ENCODE data around the gene NELFB. TPM values are rescaled to one million over a fixed set of nuclear protein-coding genes. Genes with fewer than 3 reads are reported as not detected.

The NELFB gene
- total RNA-seq, 1 experiment from 2014 or later: 71.7 TPM

DNA sequence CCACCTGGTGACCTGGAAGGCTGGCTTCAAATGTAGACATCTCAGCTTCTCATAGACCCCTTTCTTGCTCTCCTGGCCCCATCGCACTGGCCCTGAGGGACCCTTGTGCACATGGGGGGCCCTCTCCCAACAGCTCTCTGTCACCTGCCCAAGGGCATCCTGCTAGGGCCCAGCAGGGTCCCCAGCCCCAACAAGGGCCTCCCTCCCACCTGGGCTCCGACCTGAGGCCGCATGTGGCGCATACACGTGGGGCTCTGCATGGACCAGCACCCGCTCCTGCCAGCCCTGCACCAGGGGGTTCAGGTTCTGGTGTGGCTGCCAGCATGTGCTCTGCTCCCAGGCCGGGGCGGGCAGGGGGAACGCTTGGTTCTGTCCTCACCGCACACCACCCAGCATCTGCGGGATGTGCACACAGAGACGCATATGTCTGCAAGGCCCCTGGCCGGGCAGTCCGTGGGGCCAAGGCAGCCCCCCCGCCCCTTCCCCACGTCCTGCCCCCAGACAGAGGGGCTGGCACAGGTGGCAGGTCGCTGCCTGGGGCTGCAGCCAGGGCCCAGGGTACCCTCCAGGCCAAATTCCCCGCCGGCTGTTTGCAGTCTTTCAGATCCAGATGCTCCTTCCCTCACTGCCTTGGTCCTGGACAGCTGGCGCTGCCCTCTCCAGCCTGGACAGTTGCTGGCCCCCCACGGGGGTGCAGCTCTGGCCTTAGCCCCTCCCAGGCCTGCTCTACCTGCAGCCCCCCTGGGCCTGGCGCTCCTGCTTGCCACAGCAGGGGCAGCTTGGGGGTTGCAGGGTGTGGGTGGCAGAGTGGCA lies 64.8 kb downstream of the NELFB start:
- Histone ChIP-seq H2BK12ac (ENCODE audit: insufficient read length, low read depth, low read length) (no peak overlapping the region), H3K4ac (ENCODE audit: low read depth, low read length) (no peak overlapping the region), H3K79me2 (ENCODE audit: insufficient read depth, low read length) (no peaks in the 10 kb centered on the region), H3T11ph (ENCODE audit: low read length) (no peak overlapping the region), H2BK20ac (ENCODE audit: low read depth, low read length, poor library complexity, severe bottlenecking) (no peak overlapping the region), H2BK15ac (ENCODE audit: low read depth, low read length) (no peak overlapping the region), H3K56ac (ENCODE audit: insufficient read length, low read depth, low read length) (no peak overlapping the region), H3K18ac (ENCODE audit: insufficient read length, low read depth, low read length) (no peak overlapping the region), H2BK120ac (ENCODE audit: low read depth, low read length, poor library complexity, severe bottlenecking) (no peak overlapping the region), H4K91ac (ENCODE audit: insufficient read length, low read depth, low read length) (no peak overlapping the region), H3K14ac (ENCODE audit: insufficient read depth, low read length) (peak overlapping the region; percentile 57; the same call in 1 of the 2 replicates), H4K8ac (replicated peaks; ENCODE audit: insufficient read length, low read depth, low read length) (no peak overlapping the region), H3K27ac (ENCODE audit: insufficient read length, low read depth, low read length) (no peak overlapping the region), H2AFZ (ENCODE audit: low read length) (no peak overlapping the region), H4K5ac (ENCODE audit: insufficient read length, low read depth, low read length) (no peak overlapping the region), H4K20me1 (ENCODE audit: control insufficient read depth, insufficient read depth, insufficient read length) (no peaks in the 10 kb centered on the region), H3K27me3 (ENCODE audit: insufficient read depth, low read length) (no peaks in the 10 kb centered on the region), H3K4me1 (ENCODE audit: insufficient read depth, low read length) (peaks cover 1% of the 10 kb centered on the region; the same call in 1 of the 2 replicates), H2AK5ac (ENCODE audit: insufficient read length, low read length) (no peak overlapping the region), H3K9ac (ENCODE audit: extremely low read depth, insufficient read length, low read length) (no peak overlapping the region), H3K23ac (ENCODE audit: insufficient read length, low read depth, low read length) (no peak overlapping the region), H3K4me2 (ENCODE audit: insufficient read depth, insufficient read length, low read length) (no peak overlapping the region), H3K79me1 (ENCODE audit: insufficient read depth, low read depth, low read length, poor library complexity, severe bottlenecking) (no peaks in the 10 kb centered on the region), H2BK5ac (ENCODE audit: insufficient read length, low read length) (no peak overlapping the region), H3K9me3 (ENCODE audit: control insufficient read depth, low read depth, low read length) (no peaks in the 10 kb centered on the region), H3K23me2 (ENCODE audit: insufficient read length, low read depth, low read length, poor library complexity, severe bottlenecking) (no peaks in the 10 kb centered on the region)
- peak; percentile 26 for DNase-seq
- H3K27me3 Mint-ChIP-seq (ENCODE audit: low read depth): peaks cover 3% of the 10 kb centered on the region
- H3K4me3 Mint-ChIP-seq: no peak overlapping the region
- WGBS (ENCODE audit: extremely low coverage, insufficient read length, low lambda C conversion rate): no CpG with 5 or more reads among the region's 22 CpGs
- TF ChIP-seq, protein P1, sequence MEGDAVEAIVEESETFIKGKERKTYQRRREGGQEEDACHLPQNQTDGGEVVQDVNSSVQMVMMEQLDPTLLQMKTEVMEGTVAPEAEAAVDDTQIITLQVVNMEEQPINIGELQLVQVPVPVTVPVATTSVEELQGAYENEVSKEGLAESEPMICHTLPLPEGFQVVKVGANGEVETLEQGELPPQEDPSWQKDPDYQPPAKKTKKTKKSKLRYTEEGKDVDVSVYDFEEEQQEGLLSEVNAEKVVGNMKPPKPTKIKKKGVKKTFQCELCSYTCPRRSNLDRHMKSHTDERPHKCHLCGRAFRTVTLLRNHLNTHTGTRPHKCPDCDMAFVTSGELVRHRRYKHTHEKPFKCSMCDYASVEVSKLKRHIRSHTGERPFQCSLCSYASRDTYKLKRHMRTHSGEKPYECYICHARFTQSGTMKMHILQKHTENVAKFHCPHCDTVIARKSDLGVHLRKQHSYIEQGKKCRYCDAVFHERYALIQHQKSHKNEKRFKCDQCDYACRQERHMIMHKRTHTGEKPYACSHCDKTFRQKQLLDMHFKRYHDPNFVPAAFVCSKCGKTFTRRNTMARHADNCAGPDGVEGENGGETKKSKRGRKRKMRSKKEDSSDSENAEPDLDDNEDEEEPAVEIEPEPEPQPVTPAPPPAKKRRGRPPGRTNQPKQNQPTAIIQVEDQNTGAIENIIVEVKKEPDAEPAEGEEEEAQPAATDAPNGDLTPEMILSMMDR (conservative IDR thresholded peaks at IDR 0.05): no peak
- H3K9me3 Mint-ChIP-seq: peaks cover 4 to 8% of the 10 kb centered on the region in 2 experiments; a peak in 3 of 5 replicates
- H3K27ac Mint-ChIP-seq: no peak overlapping the region
- H3K4me1 Mint-ChIP-seq: peaks cover 2 to 11% of the 10 kb centered on the region in 2 experiments; a peak in 1 of 4 replicates
- H3K36me3 Mint-ChIP-seq (ENCODE audit: insufficient read depth in 1 of 3, low read depth in 3 of 3): no peaks in the 10 kb centered on the region

Measured in H9 (cell line).